GM10266 (cell line): Measurements from ENCODE around the gene NAA25.
A peak's percentile ranks its signal among the peaks of the same experiment; 100 is the strongest.

Source experiments
- DNase-seq: peaks from one replicate; pipeline ENCODE4 v3.0.0; 2012; ENCODE audit errors: extremely low spot score
- TF ChIP-seq, protein P1 (sequence below): IDR thresholded peaks from 2 replicates; pipeline ENCODE4 v1.5.1; 2012; ENCODE audit warnings: mild to moderate bottlenecking, low read depth; ENCODE audit not compliant: control insufficient read depth, insufficient read depth; ENCODE audit errors: missing control alignments

Gene NAA25

DNA sequence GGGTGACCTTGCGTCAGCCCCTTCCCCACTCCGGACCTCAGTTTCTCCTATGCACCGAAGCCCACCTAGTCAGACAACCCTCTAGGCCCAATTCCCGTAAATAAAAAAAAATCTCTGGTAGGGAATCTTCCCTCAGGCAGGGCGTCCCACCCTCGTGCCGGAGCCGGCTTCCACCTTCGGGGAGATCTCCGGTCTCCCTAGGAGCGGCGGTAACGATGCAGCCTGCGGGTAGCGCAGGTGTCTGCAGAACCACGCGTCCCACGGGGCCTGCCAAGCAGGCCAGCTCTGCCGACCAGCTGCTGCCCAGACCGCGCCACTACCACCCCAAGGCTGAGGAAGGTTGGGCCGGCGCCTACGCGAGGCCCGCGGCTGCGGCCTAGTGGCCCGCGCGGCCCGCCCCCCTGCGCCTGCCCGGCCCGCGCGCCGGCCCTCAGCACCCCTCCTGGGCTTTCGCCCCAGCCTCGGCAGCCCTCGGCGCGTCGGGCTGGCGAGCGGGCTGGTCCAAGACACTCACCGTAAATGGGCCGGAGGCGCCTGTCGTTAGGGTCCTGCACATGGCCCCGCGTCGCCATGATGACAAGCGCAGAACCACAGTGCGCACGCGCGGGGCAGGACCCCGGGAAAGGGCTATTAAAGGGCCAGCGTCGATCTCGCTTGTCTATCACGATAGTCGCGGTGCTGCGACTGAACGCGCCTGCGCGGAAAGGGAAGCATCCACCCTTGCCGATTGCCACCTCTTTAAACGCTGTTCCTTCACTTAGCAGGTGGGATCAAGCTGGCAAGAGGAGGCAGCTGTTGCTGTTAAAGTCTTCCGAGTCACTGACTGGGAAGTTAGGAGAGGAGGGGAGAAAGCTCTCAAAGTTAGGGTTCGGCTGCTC, at the start of gene NAA25:
TSS of gene NAA25 (minus strand) at position 582 of the 878 bp plus-strand sequence. CDS start at position 572, 10 bp downstream.
- TF ChIP-seq, protein P1, sequence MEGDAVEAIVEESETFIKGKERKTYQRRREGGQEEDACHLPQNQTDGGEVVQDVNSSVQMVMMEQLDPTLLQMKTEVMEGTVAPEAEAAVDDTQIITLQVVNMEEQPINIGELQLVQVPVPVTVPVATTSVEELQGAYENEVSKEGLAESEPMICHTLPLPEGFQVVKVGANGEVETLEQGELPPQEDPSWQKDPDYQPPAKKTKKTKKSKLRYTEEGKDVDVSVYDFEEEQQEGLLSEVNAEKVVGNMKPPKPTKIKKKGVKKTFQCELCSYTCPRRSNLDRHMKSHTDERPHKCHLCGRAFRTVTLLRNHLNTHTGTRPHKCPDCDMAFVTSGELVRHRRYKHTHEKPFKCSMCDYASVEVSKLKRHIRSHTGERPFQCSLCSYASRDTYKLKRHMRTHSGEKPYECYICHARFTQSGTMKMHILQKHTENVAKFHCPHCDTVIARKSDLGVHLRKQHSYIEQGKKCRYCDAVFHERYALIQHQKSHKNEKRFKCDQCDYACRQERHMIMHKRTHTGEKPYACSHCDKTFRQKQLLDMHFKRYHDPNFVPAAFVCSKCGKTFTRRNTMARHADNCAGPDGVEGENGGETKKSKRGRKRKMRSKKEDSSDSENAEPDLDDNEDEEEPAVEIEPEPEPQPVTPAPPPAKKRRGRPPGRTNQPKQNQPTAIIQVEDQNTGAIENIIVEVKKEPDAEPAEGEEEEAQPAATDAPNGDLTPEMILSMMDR = no peak
- peak; percentile 92 for DNase-seq

DNA sequence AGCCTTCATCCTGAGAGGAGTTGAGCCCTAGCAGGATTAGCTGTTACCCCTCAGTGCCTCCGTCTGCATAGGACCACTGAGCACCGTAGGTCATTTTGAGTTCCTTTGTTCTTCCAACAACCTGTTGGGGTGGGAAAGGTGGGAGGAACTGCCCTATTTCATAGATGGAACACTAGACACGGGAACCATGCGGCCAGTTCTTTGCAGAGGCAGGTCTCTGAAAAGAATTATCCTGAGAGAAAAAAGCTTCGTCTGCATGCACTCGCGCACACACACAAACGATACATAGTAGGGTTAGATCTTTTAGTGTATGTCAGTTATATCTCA, 45.3 kb upstream of the NAA25 start:
- TF ChIP-seq, protein P1 = no peak
- no peak for DNase-seq

DNA sequence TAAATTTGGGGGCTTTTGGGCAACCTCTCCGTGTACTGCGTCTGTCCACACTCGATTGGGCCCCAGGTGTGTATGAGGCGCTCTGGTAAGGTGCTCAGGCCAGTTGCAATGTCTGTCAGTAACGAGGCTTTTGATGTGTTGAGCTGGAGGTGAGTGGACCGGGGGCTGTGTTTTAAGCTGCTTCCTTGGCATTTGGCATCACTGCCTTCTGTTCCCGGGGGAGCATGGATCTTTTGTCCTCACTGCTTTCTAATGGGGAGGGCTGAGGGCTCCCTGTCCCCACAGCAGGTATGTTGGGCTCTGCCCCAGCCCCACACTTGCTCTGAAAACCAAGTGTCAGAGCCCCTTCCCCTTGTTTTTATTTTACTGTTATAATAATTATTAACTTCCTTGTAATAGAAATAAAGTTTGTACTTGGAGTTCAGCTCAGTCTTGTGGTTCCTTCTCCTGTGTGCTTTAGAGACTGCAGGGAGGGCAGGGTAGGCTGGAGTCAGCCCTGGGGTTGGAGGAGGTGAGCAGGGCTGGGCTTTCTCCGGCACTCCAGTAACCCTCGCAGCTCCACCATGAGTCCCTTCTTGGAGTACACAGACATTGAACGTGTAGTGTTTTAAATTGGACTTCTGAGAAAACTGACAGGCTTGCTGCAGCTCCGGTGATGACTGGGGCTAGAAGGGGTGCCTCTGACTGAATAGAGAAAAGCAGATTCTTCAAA, 44.8 kb upstream of the NAA25 start:
- no peak for DNase-seq
- TF ChIP-seq, protein P1 = no peak

DNA sequence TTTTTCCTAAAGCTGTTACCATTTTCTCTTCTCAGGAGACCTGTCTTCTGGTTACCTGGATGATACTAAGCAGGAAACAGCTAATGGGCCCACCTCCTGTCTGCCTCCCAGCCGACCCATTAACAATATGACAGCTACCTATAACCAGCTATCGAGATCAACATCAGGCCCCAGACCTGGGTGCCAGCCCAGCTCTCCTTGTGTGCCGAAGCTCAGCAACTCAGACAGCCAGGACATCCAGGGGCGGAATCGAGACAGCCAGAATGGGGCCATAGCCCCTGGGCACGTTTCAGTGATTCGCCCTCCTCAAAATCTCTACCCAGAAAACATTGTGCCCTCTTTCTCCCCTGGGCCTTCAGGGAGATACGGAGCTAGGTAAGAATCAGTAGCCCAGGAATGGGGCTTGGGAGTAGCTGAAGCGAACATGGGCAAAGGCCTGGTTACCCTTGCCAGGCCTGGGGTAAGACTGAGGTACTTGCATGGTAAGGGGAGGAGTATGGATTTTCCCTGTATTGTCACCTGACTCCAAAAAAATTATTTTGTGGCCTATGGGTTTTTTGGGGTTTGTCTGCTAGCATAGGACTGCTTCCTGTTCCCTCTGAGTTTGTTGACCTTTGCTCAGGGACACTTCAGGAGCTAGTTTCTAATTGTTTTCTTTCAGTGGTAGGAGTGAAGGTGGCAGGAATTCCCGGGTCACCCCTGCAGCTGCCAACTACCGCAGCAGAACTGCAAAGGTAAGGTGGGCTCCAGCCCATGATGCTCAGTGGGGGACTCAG, 43.4 kb upstream of the NAA25 start:
- DNase-seq = no peak
- TF ChIP-seq, protein P1 = no peak

DNA sequence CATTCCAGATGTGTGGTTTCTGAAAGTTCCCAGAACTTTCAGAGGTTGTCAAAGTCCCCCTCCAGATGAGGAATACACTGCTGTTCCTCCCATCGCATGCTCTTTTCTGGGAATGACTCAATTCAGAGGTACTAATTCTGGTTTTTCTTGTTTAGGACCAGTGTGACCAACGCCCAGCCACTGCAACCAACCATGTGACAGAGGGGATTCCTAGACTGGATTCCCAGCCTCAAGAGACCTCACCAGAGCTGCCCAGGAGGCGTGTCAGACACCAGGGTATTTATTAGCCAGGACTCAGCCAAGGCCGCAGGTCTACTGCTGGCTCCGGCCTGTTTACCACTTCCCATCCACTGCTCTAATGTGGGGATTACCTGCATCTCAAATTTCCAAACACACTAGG, 41.0 kb upstream of the NAA25 start:
- TF ChIP-seq, protein P1 = no peak
- DNase-seq = no peak

DNA sequence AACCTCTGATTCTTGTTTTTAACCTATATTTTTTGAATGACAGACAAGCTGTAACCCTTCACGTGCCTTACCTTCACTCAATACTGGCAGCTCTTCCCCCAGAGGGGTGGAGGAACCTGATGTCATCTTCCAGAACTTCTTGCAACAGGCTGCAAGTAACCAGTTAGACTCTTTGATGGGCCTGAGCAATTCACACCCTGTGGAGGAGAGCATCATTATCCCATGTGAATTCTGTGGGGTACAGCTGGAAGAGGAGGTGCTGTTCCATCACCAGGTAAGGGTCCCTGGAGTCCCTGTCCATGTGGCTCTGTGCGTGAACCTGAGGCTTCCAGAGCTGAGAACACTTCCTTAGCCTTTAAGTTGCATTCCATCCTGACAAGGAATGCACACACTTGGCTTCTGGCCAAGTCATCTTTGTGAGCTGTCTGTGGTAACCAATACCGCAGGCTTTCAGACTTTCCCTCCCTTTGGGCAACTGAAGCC, 39.5 kb upstream of the NAA25 start:
- no peak for DNase-seq

More for the DNA sequence above, 39.5 kb upstream of the NAA25 start:
- TF ChIP-seq, protein P1 = no peak
